SK-N-SH treated with all-trans-retinoic acid at 6 μM for 48 hours (cell line): Measurements from ENCODE around the gene MYO7A.

Source experiments
- ATAC-seq: fragments of 200-7000 bp; cut with Tn5 transposase; 3 replicates; pipeline ENCODE4 v1.9.1; 2020; ENCODE audit warnings: mild to moderate bottlenecking, moderate library complexity
- CREB5 ChIP-seq: fragments of 250-450 bp; sonication (Bioruptor Pico); IDR thresholded peaks from 2 replicates; pipeline ENCODE4 v1.5.1; 2020; ENCODE audit warnings: low read depth, mild to moderate bottlenecking, moderate library complexity
- CSDC2 ChIP-seq: fragments of 250-450 bp; sonication (Bioruptor Pico); IDR thresholded peaks from 2 replicates; pipeline ENCODE4 v1.5.0; 2020; ENCODE audit warnings: mild to moderate bottlenecking, moderate library complexity
- ESRRG ChIP-seq: fragments of 250-450 bp; sonication (Bioruptor Pico); IDR thresholded peaks from 2 replicates; pipeline ENCODE4 v1.6.1; 2021; ENCODE audit warnings: mild to moderate bottlenecking
- GLIS3 ChIP-seq: fragments of 250-450 bp; sonication (Bioruptor Pico); IDR thresholded peaks from 2 replicates; pipeline ENCODE4 v1.5.0; 2020; ENCODE audit warnings: mild to moderate bottlenecking, moderate library complexity
- ISL1 ChIP-seq: fragments of 250-450 bp; sonication (Bioruptor Pico); IDR thresholded peaks from 2 replicates; pipeline ENCODE4 v2.1.2; 2022; ENCODE audit warnings: mild to moderate bottlenecking, moderate library complexity
- OSR1 ChIP-seq: fragments of 250-450 bp; sonication (Bioruptor Pico); IDR thresholded peaks from 2 replicates; pipeline ENCODE4 v1.8.0; 2022; ENCODE audit warnings: moderate library complexity, mild to moderate bottlenecking, inconsistent platforms
- POU6F1 ChIP-seq: fragments of 250-450 bp; sonication (Bioruptor Pico); IDR thresholded peaks from 2 replicates; pipeline ENCODE4 v1.8.0; 2021; ENCODE audit warnings: low read depth, mild to moderate bottlenecking, moderate library complexity, borderline replicate concordance
- PPARA ChIP-seq: fragments of 250-450 bp; sonication (Bioruptor Pico); IDR thresholded peaks from 2 replicates; pipeline ENCODE4 v1.5.0; 2020; ENCODE audit warnings: mild to moderate bottlenecking, borderline replicate concordance
- RARB ChIP-seq: fragments of 250-450 bp; sonication (Bioruptor Pico); IDR thresholded peaks from 2 replicates; pipeline ENCODE4 v1.8.0; 2021; ENCODE audit warnings: mild to moderate bottlenecking, moderate library complexity
- SNAI2 ChIP-seq: fragments of 250-450 bp; sonication (Bioruptor Pico); IDR thresholded peaks from 2 replicates; pipeline ENCODE4 v1.5.0; 2020; ENCODE audit warnings: mild to moderate bottlenecking, moderate library complexity
- TCF4 ChIP-seq: fragments of 250-450 bp; sonication (Bioruptor Pico); IDR thresholded peaks from 2 replicates; pipeline ENCODE4 v1.8.0; 2021; ENCODE audit warnings: mild to moderate bottlenecking, moderate library complexity, borderline replicate concordance
- TOX ChIP-seq: fragments of 250-450 bp; sonication (Bioruptor Pico); IDR thresholded peaks from 2 replicates; pipeline ENCODE4 v1.8.0; 2021; ENCODE audit warnings: mild to moderate bottlenecking, moderate library complexity, borderline replicate concordance
- ZC3H10 ChIP-seq: fragments of 250-450 bp; sonication (Bioruptor Pico); IDR thresholded peaks from 2 replicates; pipeline ENCODE4 v1.5.1; 2021; ENCODE audit warnings: mild to moderate bottlenecking, moderate library complexity
- ZFP30 ChIP-seq: fragments of 450-650 bp; formaldehyde crosslinking; IDR thresholded peaks from 2 replicates; pipeline ENCODE4 v1.5.0; 2022; ENCODE audit warnings: mild to moderate bottlenecking, moderate library complexity
- ZNF565 ChIP-seq: fragments of 450-650 bp; formaldehyde crosslinking; conservative IDR thresholded peaks from 2 replicates; pipeline ENCODE4 v1.5.0; 2020; ENCODE audit warnings: low read depth, mild to moderate bottlenecking, moderate library complexity
- ZNF8 ChIP-seq: fragments of 450-650 bp; formaldehyde crosslinking; IDR thresholded peaks from 2 replicates; pipeline ENCODE4 v1.5.0; 2020; ENCODE audit warnings: mild to moderate bottlenecking, moderate library complexity
- TF ChIP-seq, protein P1 (sequence below): fragments of 250-450 bp; sonication (Bioruptor Pico); IDR thresholded peaks from 2 replicates; pipeline ENCODE4 v1.5.1; 2021; ENCODE audit warnings: mild to moderate bottlenecking, moderate library complexity

The MYO7A gene

GRCh38 chr11:77147036-77147315 lies 18.9 kb downstream of the MYO7A start:
- no peak for ATAC-seq
- no peak for TF ChIP-seq ZNF565 (CRISPR knock-in tag)
- TF ChIP-seq ZC3H10 (CRISPR knock-in tag) = no peak
- TF ChIP-seq ZFP30 (CRISPR knock-in tag) = no peak

GRCh38 chr11:77147668-77148321 lies 19.7 kb downstream of the MYO7A start:
- ATAC-seq = no peak
- TF ChIP-seq OSR1 (CRISPR knock-in tag) (no peak), GLIS3 (CRISPR knock-in tag) (no peak), ZFP30 (CRISPR knock-in tag) (no peak), POU6F1 (CRISPR knock-in tag) (no peak), TOX (CRISPR knock-in tag) (no peak), ISL1 (no peak)

DNA sequence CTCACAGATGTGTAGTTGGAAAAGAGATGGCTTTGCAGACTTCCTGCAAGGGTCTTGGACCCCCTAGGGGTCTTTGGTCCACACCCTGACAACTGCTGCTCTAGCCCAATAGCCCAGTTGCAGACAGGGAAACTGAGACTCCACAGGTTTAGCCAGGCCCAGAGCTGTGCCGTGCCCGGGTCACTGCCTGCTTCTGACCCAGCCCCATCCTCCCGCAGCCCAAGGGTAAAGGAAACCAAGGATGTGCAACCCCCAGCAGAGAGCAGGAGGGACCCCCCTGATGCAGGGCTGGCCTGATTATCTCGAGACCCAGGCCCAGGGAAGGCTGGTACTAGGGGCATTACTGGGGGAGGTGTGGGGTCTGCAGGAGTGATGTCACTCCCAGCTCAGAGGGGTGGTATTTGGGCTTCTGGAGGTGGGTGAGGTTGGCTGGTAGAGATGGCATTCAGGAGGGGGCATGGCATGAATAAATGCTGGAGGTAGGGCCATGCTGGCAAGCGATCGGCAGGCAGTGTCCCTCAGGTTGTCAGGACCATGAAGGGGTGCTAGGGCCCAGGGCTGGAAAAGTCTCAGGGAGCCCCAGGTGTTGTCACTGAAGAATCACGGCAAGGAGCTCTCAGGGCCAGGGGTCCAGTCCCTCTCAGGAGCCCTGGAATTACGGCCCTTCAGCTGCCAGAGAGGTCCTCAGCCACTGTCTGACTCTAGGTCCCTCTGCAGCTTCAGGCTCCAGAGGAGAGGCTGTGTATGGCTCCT lies 21.1 kb downstream of the MYO7A start:
- no peak for ATAC-seq
- no peak for TF ChIP-seq CSDC2
- no peak for TF ChIP-seq ZFP30 (CRISPR knock-in tag)
- TF ChIP-seq POU6F1 (CRISPR knock-in tag) = no peak
- no peak for TF ChIP-seq ZC3H10 (CRISPR knock-in tag)
- TF ChIP-seq ZNF565 (CRISPR knock-in tag) = no peak
- no peak for TF ChIP-seq SNAI2
- no peak for TF ChIP-seq OSR1 (CRISPR knock-in tag)
- no peak for TF ChIP-seq ISL1
- no peak for TF ChIP-seq TCF4 (CRISPR knock-in tag)
- no peak for TF ChIP-seq TOX (CRISPR knock-in tag)
- no peak for TF ChIP-seq ESRRG
- TF ChIP-seq GLIS3 (CRISPR knock-in tag) = no peak
- no peak for TF ChIP-seq CREB5 (CRISPR knock-in tag)
- no peak for TF ChIP-seq PPARA (CRISPR knock-in tag)
- no peak for TF ChIP-seq ZNF8 (CRISPR knock-in tag)
- TF ChIP-seq, protein P1, sequence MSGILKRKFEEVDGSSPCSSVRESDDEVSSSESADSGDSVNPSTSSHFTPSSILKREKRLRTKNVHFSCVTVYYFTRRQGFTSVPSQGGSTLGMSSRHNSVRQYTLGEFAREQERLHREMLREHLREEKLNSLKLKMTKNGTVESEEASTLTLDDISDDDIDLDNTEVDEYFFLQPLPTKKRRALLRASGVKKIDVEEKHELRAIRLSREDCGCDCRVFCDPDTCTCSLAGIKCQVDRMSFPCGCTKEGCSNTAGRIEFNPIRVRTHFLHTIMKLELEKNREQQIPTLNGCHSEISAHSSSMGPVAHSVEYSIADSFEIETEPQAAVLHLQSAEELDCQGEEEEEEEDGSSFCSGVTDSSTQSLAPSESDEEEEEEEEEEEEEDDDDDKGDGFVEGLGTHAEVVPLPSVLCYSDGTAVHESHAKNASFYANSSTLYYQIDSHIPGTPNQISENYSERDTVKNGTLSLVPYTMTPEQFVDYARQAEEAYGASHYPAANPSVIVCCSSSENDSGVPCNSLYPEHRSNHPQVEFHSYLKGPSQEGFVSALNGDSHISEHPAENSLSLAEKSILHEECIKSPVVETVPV (CRISPR knock-in tag) = no peak

DNA sequence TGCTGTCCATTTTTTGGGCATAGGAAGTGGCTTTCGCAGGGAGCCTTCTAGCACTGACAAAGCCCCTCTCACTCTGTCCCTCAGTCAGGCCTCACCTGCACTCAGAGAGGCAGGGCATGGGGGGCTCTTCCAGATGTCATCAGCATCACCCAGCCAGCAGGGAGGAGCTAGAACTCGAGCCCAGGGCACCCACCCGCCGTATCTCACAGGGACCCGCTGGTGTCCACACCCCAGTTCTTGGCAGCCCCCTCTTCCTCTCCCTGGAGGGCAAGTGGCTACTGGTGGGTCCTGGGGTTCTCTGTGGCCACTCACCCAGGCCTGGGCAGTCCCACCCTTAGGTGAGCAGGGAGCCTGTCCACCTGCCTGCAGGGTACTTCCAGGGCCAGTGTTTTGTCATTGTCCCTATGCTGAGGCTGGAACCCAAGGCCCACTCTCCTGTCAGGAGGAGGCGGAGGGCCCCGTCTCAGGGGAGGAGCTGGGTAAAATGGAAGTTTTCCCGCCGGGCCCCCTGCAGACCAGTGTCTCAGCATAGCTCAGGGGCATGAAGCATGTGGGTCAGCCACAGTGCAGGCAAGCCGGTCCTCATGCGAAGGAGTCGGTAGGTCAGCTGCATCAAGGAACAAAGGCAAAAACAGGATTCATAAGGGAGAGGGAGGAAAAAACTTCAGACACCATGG lies 21.8 kb downstream of the MYO7A start:
- TF ChIP-seq ISL1 (no peak), ZNF565 (CRISPR knock-in tag) (no peak), SNAI2 (no peak), CSDC2 (no peak), TOX (CRISPR knock-in tag) (no peak), ZNF8 (CRISPR knock-in tag) (no peak), RARB (no peak)
- TF ChIP-seq, protein P1 (CRISPR knock-in tag) = no peak
- no peak for ATAC-seq
